H1 (cell line): ENCODE data around the gene BCAS4. TPM values are rescaled to one million over a fixed set of nuclear protein-coding genes. Genes with fewer than 3 reads are reported as not detected.

Source experiments
- CTCF ChIA-PET: fragments of 300-600 bp; sonication (Branson Sonifier 250); formaldehyde crosslinking; loops from one replicate; lab custom pipeline; 2021; ENCODE audit not compliant: partially characterized antibody; lab: Charles Lee
- POLR2A ChIA-PET: fragments of 300-600 bp; sonication (Branson Sonifier 250); formaldehyde crosslinking; loops from one replicate; lab custom pipeline; 2021; ENCODE audit warnings: inconsistent platforms; ENCODE audit not compliant: partially characterized antibody; lab: Charles Lee
- DNase-seq, 2 experiments: peaks; one replicate each; pipeline versions ENCODE4 v3.0.0 to v3.0.0-alpha.2; 2010 to 2022; ENCODE audit warnings: low spot score in 2 of 2, low read depth in 1 of 2, mixed read lengths in 1 of 2
- FAIRE-seq: peaks from 2 replicates; lab custom pipeline; 2011; peaks lifted over from hg19 to GRCh38; lab: Jason Lieb, UNC
- H2AFZ ChIP-seq: 2 replicates; pipeline ENCODE4 v1.8.1; 2012; ENCODE audit warnings: low read length, inconsistent platforms
- H2AK5ac ChIP-seq: 2 replicates; pipeline ENCODE4 v1.6.1; 2013; ENCODE audit warnings: low read depth, low read length
- H2BK120ac ChIP-seq: replicated peaks from 2 replicates; pipeline ENCODE3; 2013; ENCODE audit warnings: low read depth, low read length, inconsistent platforms
- H2BK12ac ChIP-seq: 2 replicates; pipeline ENCODE4 v1.6.1; 2013; ENCODE audit warnings: low read depth, low read length
- H2BK15ac ChIP-seq: 2 replicates; pipeline ENCODE4 v1.6.1; 2013; ENCODE audit warnings: low read length
- H2BK20ac ChIP-seq: 2 replicates; pipeline ENCODE4 v1.6.1; 2013; ENCODE audit warnings: low read length
- H2BK5ac ChIP-seq: 2 replicates; pipeline ENCODE4 v1.6.1; 2013; ENCODE audit warnings: low read depth, low read length
- H3K14ac ChIP-seq: 2 replicates; pipeline ENCODE4 v1.6.1; 2013; ENCODE audit warnings: inconsistent platforms; ENCODE audit not compliant: insufficient read length
- H3K18ac ChIP-seq: 2 replicates; pipeline ENCODE4 v1.6.1; 2013; ENCODE audit warnings: low read length; ENCODE audit errors: extremely low read depth
- H3K23ac ChIP-seq: 2 replicates; pipeline ENCODE4 v1.6.1; 2013; ENCODE audit warnings: inconsistent platforms; ENCODE audit not compliant: insufficient read length
- H3K23me2 ChIP-seq: 2 replicates; pipeline ENCODE4 v1.6.1; 2013; ENCODE audit warnings: low read depth, low read length
- H3K27ac ChIP-seq: 2 replicates; pipeline ENCODE4 v1.6.1; 2011; ENCODE audit warnings: low read depth, low read length, inconsistent platforms
- H3K27me3 ChIP-seq, 4 experiments: replicated peaks in 1 of 4; 1 replicate in 1 of 4; 2 replicates in 3 of 4; pipeline versions ENCODE4 v1.6.1 to v1.8.1; 2011 to 2013; ENCODE audit warnings: low read length in 3 of 4, mild to moderate bottlenecking in 3 of 4, inconsistent platforms in 2 of 4, mixed read lengths in 2 of 4, moderate library complexity in 1 of 4; ENCODE audit not compliant: control insufficient read depth in 3 of 4, insufficient read depth in 3 of 4; ENCODE audit errors: extremely low read depth in 1 of 4
- H3K36me3 ChIP-seq, 4 experiments: 2 replicates each; pipeline versions ENCODE4 v1.6.1 to v1.8.1; 2011 to 2013; ENCODE audit warnings: mild to moderate bottlenecking in 4 of 4, low read length in 3 of 4, moderate library complexity in 2 of 4, control low read depth in 1 of 4, inconsistent platforms in 1 of 4; ENCODE audit not compliant: insufficient read depth in 4 of 4, control insufficient read depth in 2 of 4
- H3K4ac ChIP-seq: replicated peaks from 2 replicates; pipeline ENCODE3; 2013; ENCODE audit warnings: low read length, low read depth, mixed read lengths, inconsistent platforms; ENCODE audit not compliant: insufficient read length
- H3K4me1 ChIP-seq, 4 experiments: replicated peaks in 1 of 4; 1 replicate in 1 of 4; 2 replicates in 3 of 4; pipeline versions ENCODE4 v1.6.1 to v1.8.1; 2011 to 2013; ENCODE audit warnings: low read length in 3 of 4, inconsistent platforms in 2 of 4, mixed read lengths in 1 of 4; ENCODE audit not compliant: insufficient read depth in 4 of 4, control insufficient read depth in 3 of 4
- H3K4me2 ChIP-seq, 2 experiments: 2 replicates each; pipeline versions ENCODE4 v1.6.1 to v1.8.1; 2011 to 2013; ENCODE audit warnings: low read depth in 2 of 2, low read length in 2 of 2, control low read depth in 1 of 2, inconsistent platforms in 1 of 2, mild to moderate bottlenecking in 1 of 2; ENCODE audit not compliant: insufficient read depth in 1 of 2
- H3K4me3 ChIP-seq, 4 experiments: fragments of 200-600, 300-600 bp in 1 of 4; sonication (generic), shearing (Covaris generic), sonication (Bioruptor Twin) in 1 of 4; 2 replicates each; pipeline versions ENCODE4 v1.5.1 to v1.8.1; 2011 to 2016; ENCODE audit warnings: low read length in 4 of 4, low read depth in 3 of 4, control low read depth in 2 of 4, inconsistent platforms in 2 of 4, mild to moderate bottlenecking in 2 of 4, mixed read lengths in 1 of 4, moderate library complexity in 1 of 4; ENCODE audit not compliant: insufficient read depth in 2 of 4; ENCODE audit errors: extremely low read depth in 1 of 4
- H3K56ac ChIP-seq: replicated peaks from 2 replicates; pipeline ENCODE3; 2013; ENCODE audit warnings: low read depth, mild to moderate bottlenecking, mixed read lengths, low read length, inconsistent platforms; ENCODE audit not compliant: insufficient read length
- H3K79me1 ChIP-seq: 2 replicates; pipeline ENCODE4 v1.6.1; 2013; ENCODE audit warnings: low read depth, low read length, control low read depth
- H3K79me2 ChIP-seq, 2 experiments: 2 replicates each; pipeline versions ENCODE4 v1.6.1 to v1.8.1; 2012 to 2013; ENCODE audit warnings: low read length in 2 of 2, mild to moderate bottlenecking in 2 of 2, inconsistent platforms in 1 of 2; ENCODE audit not compliant: insufficient read depth in 2 of 2, control insufficient read depth in 1 of 2
- H3K9ac ChIP-seq, 4 experiments: replicated peaks in 1 of 4; 1 replicate in 1 of 4; 2 replicates in 3 of 4; pipeline versions ENCODE4 v1.6.1 to v1.8.1; 2011 to 2013; ENCODE audit warnings: low read depth in 3 of 4, low read length in 3 of 4, control low read depth in 2 of 4, mild to moderate bottlenecking in 2 of 4, moderate library complexity in 2 of 4, inconsistent platforms in 1 of 4; ENCODE audit errors: extremely low read depth in 1 of 4
- H3K9me3 ChIP-seq, 2 experiments: 2 replicates each; pipeline versions ENCODE4 v1.6.1 to v1.8.1; 2012 to 2013; ENCODE audit warnings: mild to moderate bottlenecking in 2 of 2, moderate library complexity in 2 of 2, control low read depth in 1 of 2, inconsistent platforms in 1 of 2, low read depth in 1 of 2, low read length in 1 of 2, mixed read lengths in 1 of 2; ENCODE audit not compliant: insufficient read depth in 2 of 2
- H4K20me1 ChIP-seq, 2 experiments: replicated peaks in 1 of 2; 2 replicates each; pipeline versions ENCODE3 to v1.8.1; 2011 to 2013; ENCODE audit warnings: inconsistent platforms in 2 of 2, low read length in 2 of 2, mild to moderate bottlenecking in 1 of 2; ENCODE audit not compliant: insufficient read depth in 2 of 2, control insufficient read depth in 1 of 2
- H4K5ac ChIP-seq: 2 replicates; pipeline ENCODE4 v1.6.1; 2013; ENCODE audit warnings: low read length, low read depth, mixed read lengths, inconsistent platforms; ENCODE audit not compliant: insufficient read length
- H4K8ac ChIP-seq: 2 replicates; pipeline ENCODE4 v1.8.0; 2013; ENCODE audit warnings: mild to moderate bottlenecking, moderate library complexity, low read length, inconsistent platforms; ENCODE audit not compliant: insufficient read depth; ENCODE audit errors: extremely low read depth
- H4K91ac ChIP-seq: replicated peaks from 2 replicates; pipeline ENCODE3; 2013; ENCODE audit warnings: low read length, mixed read lengths, inconsistent platforms; ENCODE audit not compliant: insufficient read length
- CBX8 ChIP-seq: fragments of 300-800, 300-1000 bp; sonication (generic); IDR thresholded peaks from 2 replicates; pipeline ENCODE4 v1.7.1; 2016; ENCODE audit warnings: low read depth, low read length, borderline replicate concordance
- CHD1 ChIP-seq: IDR thresholded peaks from 2 replicates; pipeline ENCODE4 v1.6.1; 2012; ENCODE audit warnings: low read depth, low read length, improper control_type of control experiment
- EZH2 ChIP-seq: fragments of 200-600 bp; sonication (generic); IDR thresholded peaks from 2 replicates; pipeline ENCODE4 v1.7.1; 2012; ENCODE audit warnings: low read depth, mild to moderate bottlenecking, moderate library complexity, low read length, inconsistent platforms; ENCODE audit not compliant: severe bottlenecking
- GABPA ChIP-seq: IDR thresholded peaks from 2 replicates; pipeline ENCODE4 v1.6.1; 2011; ENCODE audit warnings: mild to moderate bottlenecking, low read length, moderate library complexity, borderline replicate concordance; ENCODE audit not compliant: insufficient read depth
- KDM1A ChIP-seq: fragments of 200-600, 300-600 bp; sonication (generic); IDR thresholded peaks from 2 replicates; pipeline ENCODE4 v1.7.1; 2016; ENCODE audit warnings: mild to moderate bottlenecking, low read length, borderline replicate concordance
- MAX ChIP-seq: IDR thresholded peaks from 2 replicates; pipeline ENCODE4 v1.6.1; 2012; ENCODE audit warnings: inconsistent platforms
- NRF1 ChIP-seq: IDR thresholded peaks from 2 replicates; pipeline ENCODE4 v1.6.1; 2011; ENCODE audit warnings: mild to moderate bottlenecking, low read depth, low read length, improper control_type of control experiment
- POLR2AphosphoS5 ChIP-seq: IDR thresholded peaks from 2 replicates; pipeline ENCODE4 v1.6.1; 2011; ENCODE audit warnings: low read depth, low read length
- RAD21 ChIP-seq, 2 experiments: IDR thresholded peaks in 1 of 2; conservative IDR thresholded peaks in 1 of 2; 2 replicates each; pipeline ENCODE4 v1.6.1; 2011; ENCODE audit warnings: low read depth in 2 of 2, low read length in 2 of 2, improper control_type of control experiment in 1 of 2, inconsistent platforms in 1 of 2, mild to moderate bottlenecking in 1 of 2, moderate library complexity in 1 of 2
- RNF2 ChIP-seq: fragments of 200-900, 300-1000 bp; sonication (generic); IDR thresholded peaks from 2 replicates; pipeline ENCODE4 v1.7.1; 2016; ENCODE audit warnings: borderline replicate concordance, low read depth, mild to moderate bottlenecking, antibody characterized with exemption, low read length; ENCODE audit not compliant: poor library complexity, severe bottlenecking; ENCODE audit errors: missing control alignments
- RXRA ChIP-seq: IDR thresholded peaks from 2 replicates; pipeline ENCODE4 v1.6.1; 2011; ENCODE audit warnings: low read depth, mild to moderate bottlenecking, low read length, moderate library complexity; ENCODE audit not compliant: insufficient read depth
- SIX5 ChIP-seq: IDR thresholded peaks from 2 replicates; pipeline ENCODE4 v1.6.1; 2011; ENCODE audit warnings: mild to moderate bottlenecking, low read depth, low read length
- SUZ12 ChIP-seq: fragments of 200-600 bp; sonication (generic); IDR thresholded peaks from 2 replicates; pipeline ENCODE4 v1.6.1; 2012; ENCODE audit warnings: mild to moderate bottlenecking, inconsistent platforms, low read length, moderate library complexity, mixed read lengths
- WGBS, 2 experiments: shearing (Covaris generic) in 1 of 2; methylation state at CpG; one replicate each; pipeline versions ENCODE4 v1.1.6 to v1.1.7; 2013 to 2015; ENCODE audit warnings: low lambda C conversion rate in 2 of 2, mixed read lengths in 2 of 2, inconsistent platforms in 1 of 2, low coverage in 1 of 2, missing lambda C conversion rate in 1 of 2; ENCODE audit not compliant: insufficient replicate concordance in 2 of 2, insufficient coverage in 1 of 2, insufficient read length in 1 of 2; ENCODE audit errors: extremely low coverage in 1 of 2, missing lambda C conversion rate in 1 of 2; 5-methylcytosine and 5-hydroxymethylcytosine counted together
- polyA plus RNA-seq, 7 experiments: library from polyadenylated mRNA; depleted of rRNA in 3 of 7; stranded (reverse) in 5 of 7; unstranded in 2 of 7; fragments of >200 nt in 5 of 7; fragments of 200-250 nt in 2 of 7; gene quantifications; 1 replicate in 5 of 7; 2 replicates in 1 of 7; 4 replicates in 1 of 7; pipeline versions ENCODE4 v1.2.1 to v1.2.3, GENCODE V29; 2011 to 2013; ENCODE audit warnings: missing spikeins in 2 of 7, mixed read lengths in 2 of 7
- total RNA-seq: library from RNA; stranded (reverse); fragmentation: NEBNext Ultra II Directional; extraction: Animal tissue kit (Norgen Biotek cat#: 25700); gene quantifications from 2 replicates; pipeline ENCODE4 v1.2.1, GENCODE V29; 2021

Gene BCAS4
- total and polyA plus RNA-seq, 2 of the 8 experiments (the other 6 are each of a cell fraction or from before 2014, with no cell fraction given), result 21.2 to 23.6 TPM

DNA sequence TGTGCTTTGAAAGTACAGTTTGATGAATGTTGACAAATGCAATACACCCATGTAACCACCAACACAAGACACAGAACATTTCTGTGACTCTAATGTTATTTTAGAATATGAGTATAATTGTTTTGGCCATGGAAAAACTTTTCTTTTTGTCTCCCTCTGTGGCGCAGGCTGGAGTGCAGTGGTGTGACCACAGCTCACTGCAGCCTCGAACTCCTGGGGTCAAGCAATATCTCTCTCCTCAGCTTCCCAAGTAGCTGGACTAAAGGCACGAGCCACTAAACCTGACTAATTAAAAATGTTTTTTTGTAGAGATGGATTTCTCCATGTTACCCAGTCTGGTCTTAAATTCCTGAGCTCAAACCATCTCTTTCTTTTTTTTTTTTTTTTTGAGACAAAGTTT lies 20.3 kb upstream of the BCAS4 start:
- Histone ChIP-seq H3K23me2 (no peaks in the 10 kb centered on the region), H3K18ac (no peak overlapping the region), H2AK5ac (no peak overlapping the region), H3K4ac (no peak overlapping the region), H3K36me3 (no peaks in the 10 kb centered on the region), H3K4me3 (no peak overlapping the region), H2AFZ (no peak overlapping the region), H3K79me2 (no peaks in the 10 kb centered on the region), H4K20me1 (no peaks in the 10 kb centered on the region), H3K23ac (no peak overlapping the region), H3K27ac (no peak overlapping the region), H4K8ac (no peak overlapping the region), H2BK5ac (no peak overlapping the region), H2BK12ac (no peak overlapping the region), H3K4me1 (no peaks in the 10 kb centered on the region; a peak in 1 of 7 replicates), H2BK15ac (no peak overlapping the region), H4K5ac (no peak overlapping the region), H2BK120ac (no peak overlapping the region), H3K56ac (no peak overlapping the region), H3K9me3 (no peaks in the 10 kb centered on the region), H3K9ac (no peak overlapping the region), H3K4me2 (no peak overlapping the region), H4K91ac (no peak overlapping the region), H3K14ac (no peak overlapping the region), H2BK20ac (no peak overlapping the region), H3K27me3 (no peaks in the 10 kb centered on the region), H3K79me1 (no peaks in the 10 kb centered on the region)
- FAIRE-seq, result no peak
- ChIA-PET CTCF (interaction anchor here (0.9 to 1.7 kb wide), 7 partner anchors 14 to 207 kb away, joined by 3 to 6 read pairs (median 4); no protein-coding TSS in a partner anchor), POLR2A (interaction anchor here (0.6 kb wide), 1 partner anchor 30 kb away, joined by 3 read pairs; no protein-coding TSS in a partner anchor)
- DNase-seq, result no peak
- WGBS, 2 experiments, result 98% methylated on average over 3 of the region's 3 CpGs; no CpG with 5 or more reads in 1 of the 2 experiments
- TF ChIP-seq RXRA (no peak), CBX8 (no peak), SIX5 (no peak), NRF1 (no peak), CHD1 (no peak), RAD21 (IDR thresholded peaks at IDR 0.05 in 1 of 2, conservative IDR thresholded peaks at IDR 0.05 in 1 of 2; ENCODE audit: low read depth in 2 of 2, low read length in 2 of 2) (no peak), RNF2 (no peak), GABPA (no peak), KDM1A (no peak), MAX (no peak), POLR2AphosphoS5 (no peak), SUZ12 (no peak), EZH2 (no peak)
